HepG2 (cell line): ENCODE data around the gene UBE2D3. TPM values are rescaled to one million over a fixed set of nuclear protein-coding genes. Genes with fewer than 3 reads are reported as not detected.

Experiments used
- ETV6 ChIP-seq: sonication (generic); formaldehyde crosslinking; conservative IDR thresholded peaks from 2 replicates; pipeline ENCODE4 v1.4.0; 2020; ENCODE audit warnings: missing genetic modification reagents
- HES4 ChIP-seq: sonication (generic); formaldehyde crosslinking; IDR thresholded peaks from 2 replicates; pipeline ENCODE4 v1.9.0; 2021; ENCODE audit warnings: mild to moderate bottlenecking, missing genetic modification reagents, borderline replicate concordance
- HNF1A ChIP-seq, 2 experiments: sonication (generic) in 1 of 2; formaldehyde crosslinking in 1 of 2; IDR thresholded peaks; 2 replicates each; pipeline versions ENCODE4 v1.4.0 to v1.6.1; 2016 to 2020; ENCODE audit warnings: borderline replicate concordance in 1 of 2, low read depth in 1 of 2, mild to moderate bottlenecking in 1 of 2, missing genetic modification reagents in 1 of 2
- JDP2 ChIP-seq: sonication (generic); formaldehyde crosslinking; IDR thresholded peaks from 2 replicates; pipeline ENCODE4 v1.8.1; 2022; ENCODE audit warnings: missing genetic modification reagents, borderline replicate concordance
- MAX ChIP-seq: IDR thresholded peaks from 2 replicates; pipeline ENCODE4 v1.6.1; 2012; ENCODE audit warnings: inconsistent platforms
- RFX3 ChIP-seq: IDR thresholded peaks from 2 replicates; pipeline ENCODE4 v1.6.1; 2016; ENCODE audit warnings: missing biosample characterization, missing genetic modification reagents
- ZBTB10 ChIP-seq: sonication (generic); formaldehyde crosslinking; IDR thresholded peaks from 2 replicates; pipeline ENCODE4 v1.4.0; 2020; ENCODE audit warnings: missing genetic modification reagents, borderline replicate concordance
- ZBTB7B ChIP-seq: sonication (generic); formaldehyde crosslinking; IDR thresholded peaks from 2 replicates; pipeline ENCODE4 v1.4.0; 2020; ENCODE audit warnings: missing genetic modification reagents
- ZMAT3 ChIP-seq: sonication (generic); formaldehyde crosslinking; conservative IDR thresholded peaks from 2 replicates; pipeline ENCODE4 v1.7.0; 2021; ENCODE audit warnings: missing genetic modification reagents
- ZNF20 ChIP-seq: sonication (generic); formaldehyde crosslinking; IDR thresholded peaks from 2 replicates; pipeline ENCODE4 v1.4.0; 2020; ENCODE audit warnings: mild to moderate bottlenecking, moderate library complexity, missing genetic modification reagents
- ZNF263 ChIP-seq: sonication (generic); formaldehyde crosslinking; IDR thresholded peaks from 2 replicates; pipeline ENCODE4 v1.4.0; 2020; ENCODE audit warnings: missing genetic modification reagents
- ZNF547 ChIP-seq: sonication (generic); formaldehyde crosslinking; IDR thresholded peaks from 2 replicates; pipeline ENCODE4 v1.5.1; 2020; ENCODE audit warnings: mild to moderate bottlenecking, missing genetic modification reagents
- ZNF782 ChIP-seq: sonication (generic); formaldehyde crosslinking; IDR thresholded peaks from 2 replicates; pipeline ENCODE4 v1.4.0; 2020; ENCODE audit warnings: missing genetic modification reagents, mild to moderate bottlenecking, borderline replicate concordance
- polyA plus RNA-seq, 8 experiments: library from polyadenylated mRNA; depleted of rRNA in 3 of 8; stranded (reverse) in 7 of 8; unstranded in 1 of 8; fragments of >200 nt; fragmentation: Illumina TruSeq in 4 of 8; extraction: Trizol in 4 of 8; gene quantifications; 2 replicates each; pipeline versions ENCODE4 v1.2.1 to v1.2.3, GENCODE V29; 2011 to 2016; ENCODE audit warnings: low read depth in 4 of 8, missing spikeins in 1 of 8, mixed read lengths in 1 of 8; ENCODE audit not compliant: insufficient read depth in 1 of 8
- total RNA-seq, 5 experiments: library from RNA; depleted of rRNA; stranded (reverse); fragments of >200 nt; fragmentation: Illumina TruSeq; extraction: Trizol; gene quantifications; 2 replicates each; pipeline ENCODE4 v1.2.3, GENCODE V29; 2016; ENCODE audit warnings: low read depth in 1 of 5
- TF ChIP-seq, protein P1 (sequence below): fragments of 450-650 bp; IDR thresholded peaks from 2 replicates; pipeline ENCODE4 v1.6.1; 2017

The UBE2D3 gene
- total and polyA plus RNA-seq, 2 of the 13 experiments (the other 11 are each of a cell fraction or from before 2014, with no cell fraction given), result 224 to 293 TPM

- peak; percentile 65; the same call in 1 of the 2 replicates for TF ChIP-seq HES4 (CRISPR knock-in tag)
- peak; percentile 54; the same call in 1 of the 2 replicates for TF ChIP-seq ZNF782 (CRISPR knock-in tag)
- TF ChIP-seq JDP2 (CRISPR knock-in tag), result no peak
- 0 out of 2 replicates have a peak, but pooled peaks have one; percentile 36 for TF ChIP-seq ZBTB10 (CRISPR knock-in tag)
- TF ChIP-seq ZBTB7B, result peak; percentile 39; the same call in 1 of the 2 replicates
- TF ChIP-seq ZNF263 (CRISPR knock-in tag), result peak; percentile 60; the same call in 1 of the 2 replicates
- TF ChIP-seq, protein P1, sequence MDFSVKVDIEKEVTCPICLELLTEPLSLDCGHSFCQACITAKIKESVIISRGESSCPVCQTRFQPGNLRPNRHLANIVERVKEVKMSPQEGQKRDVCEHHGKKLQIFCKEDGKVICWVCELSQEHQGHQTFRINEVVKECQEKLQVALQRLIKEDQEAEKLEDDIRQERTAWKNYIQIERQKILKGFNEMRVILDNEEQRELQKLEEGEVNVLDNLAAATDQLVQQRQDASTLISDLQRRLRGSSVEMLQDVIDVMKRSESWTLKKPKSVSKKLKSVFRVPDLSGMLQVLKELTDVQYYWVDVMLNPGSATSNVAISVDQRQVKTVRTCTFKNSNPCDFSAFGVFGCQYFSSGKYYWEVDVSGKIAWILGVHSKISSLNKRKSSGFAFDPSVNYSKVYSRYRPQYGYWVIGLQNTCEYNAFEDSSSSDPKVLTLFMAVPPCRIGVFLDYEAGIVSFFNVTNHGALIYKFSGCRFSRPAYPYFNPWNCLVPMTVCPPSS, result no peak
- no peak for TF ChIP-seq HNF1A (IDR thresholded peaks at IDR 0.05; ENCODE audit: low read depth)
- TF ChIP-seq HNF1A (CRISPR knock-in tag; IDR thresholded peaks at IDR 0.05; ENCODE audit: borderline replicate concordance), result peak; percentile 9; the same call in 1 of the 2 replicates
- peak; percentile 74 for TF ChIP-seq ZMAT3 (CRISPR knock-in tag)
- 0 out of 2 replicates have a peak, but pooled peaks have one; percentile 5 for TF ChIP-seq RFX3 (CRISPR knock-in tag)
- TF ChIP-seq ZNF547 (CRISPR knock-in tag), result peak; percentile 46; the same call in 1 of the 2 replicates
- TF ChIP-seq MAX, result peak; percentile 95
- TF ChIP-seq ZNF20 (CRISPR knock-in tag), result no peak
- TF ChIP-seq ETV6, result peak; percentile 89
Measured at GRCh38 chr4:102826890-102827673, at the start of gene UBE2D3 (continued).
